ENCODE data around the gene FAM98C.

- TF ChIP-seq CTCF (IDR thresholded peaks at IDR 0.05) (no peak), ZFX (IDR thresholded peaks at IDR 0.05; ENCODE audit: borderline replicate concordance) (no peak)
Measured at GRCh38 chr19:38400361-38400760, 2.5 kb upstream of the FAM98C start.

Measured in 22Rv1 (cell line).